AG08396 (cell line): ENCODE data around the gene CHAF1A.
A peak's percentile ranks its signal among the peaks of the same experiment; 100 is the strongest.

Source experiments
- DNase-seq: peaks from one replicate; pipeline ENCODE4 v3.0.0; 2012; ENCODE audit warnings: low spot score, mixed read lengths

The CHAF1A gene

DNA sequence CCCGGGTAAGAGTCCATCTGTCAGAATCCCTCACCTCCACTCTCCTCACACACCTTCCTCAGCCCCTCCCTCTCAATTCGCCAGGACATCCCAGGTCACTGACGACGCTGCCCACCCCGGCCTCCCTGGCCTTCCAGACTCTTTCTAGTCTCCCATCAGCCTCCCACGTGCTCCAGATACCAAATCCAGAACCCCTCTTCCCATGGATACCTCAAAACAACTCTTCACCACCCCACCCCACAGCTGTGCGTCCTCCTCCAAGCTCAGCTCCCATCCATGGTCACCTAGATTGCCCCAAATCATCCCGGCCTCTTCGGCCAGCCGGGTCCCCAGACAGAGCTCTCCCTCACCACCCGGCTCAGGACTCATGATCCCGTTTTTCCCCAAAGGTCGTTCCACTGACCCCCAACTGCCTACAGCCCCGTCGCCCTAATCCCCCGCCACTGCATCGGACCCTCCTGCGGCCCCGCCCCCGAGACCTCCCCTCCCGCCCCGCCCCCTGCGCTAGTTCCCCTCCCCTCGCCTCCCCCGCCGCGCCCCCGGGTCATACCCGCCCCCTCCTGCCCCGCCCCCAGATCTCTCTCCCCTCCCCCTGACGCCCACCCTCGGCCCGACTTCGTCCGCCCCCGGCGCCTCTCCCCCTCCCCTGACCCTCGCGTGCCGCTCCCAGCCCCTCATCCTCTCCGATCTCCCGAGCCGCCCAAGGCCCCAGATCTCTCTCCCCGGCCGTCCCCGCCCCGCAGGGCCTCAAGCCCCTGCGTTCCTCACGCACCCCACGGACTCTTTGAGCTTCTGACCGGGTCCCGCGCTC lies 54.6 kb downstream of the CHAF1A start:
- DNase-seq: peak; percentile 84

DNA sequence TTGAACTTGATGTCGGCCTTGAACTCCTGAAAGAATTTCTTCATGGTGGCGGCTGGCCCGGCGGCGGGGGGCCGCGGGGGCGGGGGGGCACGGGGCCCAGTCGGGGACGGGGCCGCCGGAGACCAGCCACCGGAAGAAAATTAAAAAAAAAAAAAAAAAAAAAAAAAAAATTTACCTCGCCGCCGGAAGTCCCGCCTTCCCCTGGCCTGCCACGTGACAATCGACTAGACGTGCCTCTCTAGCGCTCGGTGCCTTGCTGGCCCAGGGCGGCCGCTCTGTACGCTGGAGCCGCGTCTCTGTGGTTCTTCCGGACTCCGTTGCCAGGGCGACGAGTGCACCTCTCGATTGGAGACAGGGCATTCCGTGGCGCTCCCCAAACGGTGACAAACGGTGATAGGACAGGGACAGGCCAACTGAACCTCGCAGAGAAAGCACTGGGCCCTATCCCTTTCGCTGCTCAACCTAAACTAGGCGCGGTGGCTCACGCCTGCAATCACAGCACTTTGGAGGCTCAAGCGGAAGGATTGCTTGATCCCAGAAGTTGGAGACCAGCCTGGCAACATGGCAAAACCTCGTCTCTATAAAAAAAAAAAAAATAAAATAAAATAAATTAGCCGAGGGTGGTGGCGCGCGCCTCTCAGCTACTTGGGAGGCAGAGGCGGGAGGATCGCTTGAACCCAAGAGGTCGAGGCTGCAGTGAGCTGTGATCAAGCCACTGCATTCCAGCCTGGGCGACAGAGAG lies 55.4 kb downstream of the CHAF1A start, which contains the start of gene UBXN6:
Gene UBXN6 (minus strand): TSS at position 141 of the 742 bp plus-strand sequence. CDS start 97 bp downstream, at position 44.
- peak; percentile 97 for DNase-seq

DNA sequence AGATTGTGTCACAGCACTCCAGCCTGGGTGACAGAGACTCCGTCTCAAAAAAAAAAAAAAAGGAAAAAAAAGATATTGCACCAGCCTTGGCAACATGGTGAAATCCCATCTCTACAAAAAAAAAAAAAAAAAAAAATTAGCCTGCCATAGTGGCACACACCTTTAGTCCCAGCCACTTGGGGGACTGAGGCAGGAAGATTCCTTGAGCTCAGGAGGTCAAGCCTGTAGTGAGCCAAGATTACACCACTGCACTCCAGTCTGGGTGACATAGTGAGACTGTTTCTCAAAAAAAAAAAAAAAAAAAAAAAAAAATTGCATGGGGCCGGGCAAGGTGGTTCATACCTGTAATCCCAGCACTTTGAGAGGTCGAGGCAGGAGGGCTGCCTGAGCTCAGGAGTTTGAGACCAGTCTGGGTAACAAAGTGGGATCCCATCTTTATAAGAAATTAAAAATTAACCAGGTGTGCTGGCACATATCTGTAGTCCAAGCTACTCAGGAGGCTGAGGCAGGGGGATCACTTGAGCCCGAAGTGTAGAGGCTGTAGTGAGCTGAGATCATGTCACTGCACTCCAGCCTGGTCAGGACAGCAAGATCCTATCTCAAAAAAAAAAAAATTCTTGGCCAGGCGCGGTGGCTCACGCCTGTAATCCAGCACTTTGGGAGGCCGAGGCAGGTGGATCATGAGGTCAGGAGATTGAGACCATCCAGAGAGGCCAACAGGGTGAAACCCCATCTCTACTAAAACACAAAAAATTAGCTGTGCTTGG lies 62.6 kb downstream of the CHAF1A start:
- no peak for DNase-seq

DNA sequence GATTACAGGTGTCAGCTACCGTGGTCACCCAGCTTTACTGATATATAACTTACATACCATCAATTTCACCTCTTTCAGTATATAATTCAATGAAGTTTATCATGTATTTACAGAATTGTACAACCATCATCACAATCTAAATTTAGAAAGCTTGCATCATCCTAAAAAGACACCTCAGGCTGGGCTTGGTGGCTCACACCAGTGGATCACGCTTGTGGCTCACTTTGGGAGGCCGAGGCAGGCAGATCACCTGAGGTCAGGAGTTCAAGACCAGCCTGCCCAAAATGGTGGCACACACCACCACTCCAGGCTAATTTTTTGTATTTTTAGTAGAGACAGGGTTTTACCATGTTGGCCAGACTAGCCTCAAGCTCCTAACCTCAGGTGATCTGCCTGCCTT lies 65.4 kb downstream of the CHAF1A start:
- no peak for DNase-seq

DNA sequence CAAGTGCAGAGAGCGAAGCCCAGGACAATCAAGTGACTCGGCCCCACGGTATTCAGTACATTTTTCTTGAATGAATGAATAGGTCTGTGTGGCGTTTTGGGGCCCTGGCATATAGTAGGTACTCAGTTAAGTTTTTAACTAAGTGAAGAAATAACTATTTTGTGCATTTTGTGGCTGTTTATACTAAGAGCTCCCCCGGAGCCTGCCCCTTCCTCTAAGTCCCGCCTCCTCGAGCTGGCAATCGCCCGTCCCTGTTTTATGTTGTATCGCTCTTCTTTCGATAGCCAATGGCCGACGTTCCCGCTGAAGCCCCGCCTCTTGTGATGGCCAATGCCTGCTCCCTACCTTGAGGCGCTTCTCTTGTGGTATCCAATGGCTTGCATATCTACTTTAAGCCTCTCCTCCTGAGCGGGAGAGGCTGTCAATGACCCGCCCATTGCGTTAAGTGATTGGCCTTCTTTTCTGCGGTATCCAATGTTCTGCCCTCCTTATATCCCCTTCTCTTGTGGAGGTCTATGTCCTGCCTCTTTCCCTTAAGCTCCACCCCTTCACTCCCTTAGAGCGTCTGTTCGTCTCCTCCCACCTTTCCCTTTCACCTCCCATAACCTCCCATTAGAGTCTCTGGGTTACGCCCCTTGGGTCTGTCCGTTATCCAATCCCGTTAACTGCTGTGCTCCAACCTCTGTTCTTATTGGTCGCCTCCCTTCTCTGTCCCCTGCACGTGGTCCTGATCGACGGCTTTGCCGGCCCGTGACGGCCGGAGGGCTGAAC lies 69.1 kb downstream of the CHAF1A start:
- peak; percentile 99 for DNase-seq

DNA sequence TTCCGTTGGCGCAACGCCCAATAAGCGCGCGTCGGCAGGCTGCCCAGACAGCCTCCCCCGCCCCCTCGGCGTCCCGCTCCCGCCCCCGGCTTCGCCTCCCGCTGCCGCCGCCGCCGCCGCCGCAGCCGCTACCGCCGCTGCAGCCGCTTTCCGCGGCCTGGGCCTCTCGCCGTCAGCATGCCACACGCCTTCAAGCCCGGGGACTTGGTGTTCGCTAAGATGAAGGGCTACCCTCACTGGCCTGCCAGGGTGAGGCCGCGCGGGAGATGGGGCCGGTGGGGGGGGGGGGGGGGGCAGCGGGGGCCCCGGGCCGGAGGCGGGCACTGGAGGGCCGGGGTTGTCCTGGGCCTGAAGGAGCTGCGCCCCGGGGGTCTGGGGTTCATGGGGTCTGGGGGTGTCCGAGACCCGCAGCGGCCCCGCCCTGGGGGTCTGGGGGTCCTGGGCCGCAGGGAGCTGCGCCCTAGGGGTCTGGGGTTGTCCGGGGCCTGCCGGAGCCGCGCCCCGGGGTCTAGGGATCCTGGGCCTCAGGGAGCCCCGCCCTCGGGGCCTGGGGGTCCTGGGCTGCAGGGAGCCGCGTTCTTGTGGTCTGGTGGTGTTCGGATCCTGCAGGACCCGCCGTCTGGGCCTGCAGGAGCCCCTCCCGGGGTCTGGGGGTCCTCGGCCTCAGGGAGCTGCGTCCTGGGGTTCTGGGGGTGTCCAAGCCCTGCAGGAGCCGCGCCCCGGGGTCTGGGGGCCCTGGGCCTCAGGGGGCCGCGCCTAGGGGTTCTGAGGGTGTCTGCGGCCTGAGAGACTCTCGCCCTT lies 69.9 kb downstream of the CHAF1A start, which contains the start of gene HDGFL2:
Gene HDGFL2 (plus strand): TSS at position 124 of the 801 bp plus-strand sequence. CDS start 54 bp downstream, at position 178.
- DNase-seq: peak; percentile 23

DNA sequence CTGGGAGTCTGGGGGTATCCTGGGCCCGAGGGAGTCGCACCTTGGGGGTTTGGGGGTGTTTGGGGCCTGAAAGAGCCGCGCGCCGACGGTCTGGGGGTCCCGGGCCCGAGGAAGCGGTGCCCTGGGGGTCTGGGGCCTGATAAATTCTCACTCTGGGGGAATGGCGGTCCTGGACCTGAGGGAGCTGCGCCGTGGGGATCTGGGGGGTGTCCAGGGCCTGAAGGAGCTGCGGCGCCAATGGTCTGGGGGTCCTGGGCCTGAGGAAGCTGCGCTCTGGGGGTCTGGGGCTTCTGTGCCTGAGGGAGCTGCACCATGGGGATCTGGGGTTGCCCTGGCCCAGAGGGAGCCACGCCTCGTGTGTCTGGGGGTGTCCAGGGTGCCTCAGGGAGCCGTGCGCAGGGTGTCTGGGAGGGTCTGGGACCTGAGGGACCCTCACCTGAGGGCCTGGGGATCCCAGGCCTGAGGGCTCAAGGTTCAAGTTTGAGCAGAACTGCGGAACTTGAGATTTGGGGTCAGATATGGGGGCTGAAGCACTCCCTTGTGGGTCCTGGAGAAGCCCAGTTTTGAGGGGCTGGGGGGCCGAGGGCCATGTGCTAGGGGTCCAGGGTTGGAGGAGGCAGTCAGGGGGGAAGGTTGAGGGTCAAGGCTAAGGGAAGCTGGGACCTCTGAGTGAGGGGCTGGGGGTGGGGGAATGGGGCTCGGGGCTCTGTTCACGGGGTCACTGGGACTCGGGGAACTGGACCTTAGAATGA lies 70.7 kb downstream of the CHAF1A start:
- peak; percentile 14 for DNase-seq

DNA sequence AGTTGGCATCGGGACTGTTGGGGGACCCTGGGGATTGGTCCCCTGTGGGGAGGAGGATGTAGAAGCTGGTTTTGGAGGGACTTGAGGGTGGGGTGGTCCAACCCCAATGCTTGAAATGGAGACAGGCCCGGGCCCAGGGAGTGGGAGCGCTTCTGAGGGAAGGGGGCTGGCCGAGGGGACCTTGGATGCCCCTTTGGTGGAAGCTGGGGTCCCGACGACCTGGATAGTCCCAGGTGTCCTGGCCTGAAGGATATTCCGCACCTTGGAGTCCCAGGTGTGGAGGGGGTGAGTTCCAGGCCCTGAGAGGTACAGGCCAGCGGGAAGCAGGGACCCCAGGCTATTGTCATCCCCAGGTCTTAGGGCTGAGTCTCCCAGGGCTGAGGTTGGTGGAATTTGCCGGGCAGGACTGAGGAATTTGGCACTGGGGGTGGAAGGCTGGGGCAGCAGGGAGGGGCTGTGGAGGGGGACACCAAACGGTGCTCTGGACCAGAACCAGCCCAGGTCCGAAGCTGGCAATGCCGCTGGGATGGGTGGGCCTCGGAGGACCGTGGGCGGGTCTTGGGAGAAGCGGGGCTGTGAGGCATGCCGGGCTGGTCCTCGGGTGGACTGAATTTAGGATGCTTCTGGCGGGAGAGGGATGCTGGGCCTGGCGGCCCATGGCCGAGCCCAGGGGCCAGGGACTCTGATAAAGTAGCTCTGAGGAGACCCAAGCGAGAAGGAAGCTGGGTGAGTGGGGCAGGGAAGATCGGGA lies 71.5 kb downstream of the CHAF1A start:
- DNase-seq: no peak

DNA sequence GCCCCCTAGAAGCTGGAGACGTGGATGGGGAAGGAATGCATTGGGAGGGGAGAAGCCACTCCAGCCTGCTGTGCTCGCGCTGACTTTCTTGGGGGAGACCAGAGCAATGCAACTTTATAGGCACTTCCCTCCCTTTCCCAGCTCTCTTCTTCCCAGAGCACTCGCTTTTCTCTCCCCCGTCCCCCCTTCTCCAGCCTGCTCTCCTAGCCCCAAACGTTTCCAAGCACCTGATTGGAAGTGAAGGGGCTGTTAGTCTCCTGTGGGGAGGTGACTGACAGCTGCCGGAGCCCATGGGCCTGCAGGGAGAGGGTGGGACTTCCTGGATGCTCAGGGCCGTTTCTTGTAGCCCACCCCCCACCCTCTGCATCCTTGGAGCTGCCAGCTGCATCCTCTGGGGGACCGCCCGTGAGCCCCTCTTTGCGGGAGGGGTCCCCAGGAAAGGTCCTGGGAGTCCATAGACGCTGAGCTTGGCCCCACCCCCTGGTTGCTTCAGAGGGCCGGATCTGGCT lies 72.1 kb downstream of the CHAF1A start:
- peak; percentile 84 for DNase-seq

DNA sequence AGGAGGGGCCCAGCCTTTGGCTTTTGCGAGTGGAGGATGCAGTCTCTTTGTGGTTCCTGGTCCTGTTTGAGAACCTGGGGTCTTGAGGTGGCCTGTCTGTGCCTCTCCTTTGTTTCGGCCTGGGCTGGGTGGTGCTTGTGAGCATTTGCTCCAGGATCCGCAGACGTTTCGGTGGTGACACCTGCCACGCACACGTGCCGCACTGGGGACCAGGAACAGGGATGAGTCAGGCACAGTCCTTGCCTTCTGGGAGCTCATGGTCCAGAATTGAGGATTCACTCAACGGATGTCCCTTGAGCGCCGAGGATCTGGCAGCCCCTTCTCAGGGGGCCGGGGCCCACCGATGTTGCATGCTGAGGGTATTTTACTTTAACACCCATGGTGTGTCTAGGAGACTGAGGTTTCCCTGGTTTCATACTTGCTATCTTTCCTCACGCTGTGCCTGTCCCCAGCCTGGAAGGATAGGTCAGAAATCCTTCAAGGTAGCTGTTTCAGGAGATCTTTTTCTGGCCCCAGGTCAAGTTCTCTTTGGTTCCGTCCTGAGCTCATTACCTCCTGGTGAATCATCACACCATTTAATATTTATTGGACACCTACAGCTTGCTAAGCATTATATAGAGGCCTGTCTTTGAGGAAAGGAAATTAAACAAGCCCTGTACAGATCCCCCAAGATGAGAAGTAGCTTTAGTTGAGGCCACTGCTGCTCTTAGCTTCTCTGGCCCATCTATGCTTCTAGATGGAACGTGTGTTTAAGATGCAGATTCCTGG lies 74.8 kb downstream of the CHAF1A start:
- no peak for DNase-seq

DNA sequence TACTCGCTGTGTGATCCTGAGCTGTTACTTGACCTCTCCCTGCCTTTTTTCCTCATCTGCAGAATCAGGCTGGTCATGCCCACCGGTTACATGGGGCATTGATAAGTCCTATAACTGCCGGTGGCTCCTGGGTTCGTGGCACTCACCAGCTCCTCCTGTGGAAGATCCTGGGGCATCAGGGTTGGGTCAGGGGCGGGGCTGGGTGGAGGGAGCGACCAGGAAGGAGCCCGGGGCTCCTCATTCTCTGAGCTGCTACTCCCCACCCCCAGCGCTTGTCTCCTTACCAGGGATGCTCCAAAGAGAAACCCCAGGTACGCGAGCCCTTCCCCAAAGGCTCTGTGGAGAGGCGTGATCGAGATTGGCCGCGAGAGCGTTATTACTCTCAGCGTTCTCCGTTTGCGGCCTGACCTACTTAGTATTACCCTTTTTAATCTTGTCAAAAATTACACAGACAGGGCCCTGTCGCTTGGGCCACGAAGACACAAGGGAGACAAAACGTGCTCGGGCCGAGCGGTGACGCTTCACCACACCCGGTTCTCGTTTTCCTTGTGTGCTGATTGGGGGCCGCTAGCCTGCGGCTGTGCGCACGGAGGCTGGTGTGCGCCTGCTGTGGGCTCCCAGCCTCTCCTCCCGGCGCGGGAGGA lies 80.4 kb downstream of the CHAF1A start:
- no peak for DNase-seq

DNA sequence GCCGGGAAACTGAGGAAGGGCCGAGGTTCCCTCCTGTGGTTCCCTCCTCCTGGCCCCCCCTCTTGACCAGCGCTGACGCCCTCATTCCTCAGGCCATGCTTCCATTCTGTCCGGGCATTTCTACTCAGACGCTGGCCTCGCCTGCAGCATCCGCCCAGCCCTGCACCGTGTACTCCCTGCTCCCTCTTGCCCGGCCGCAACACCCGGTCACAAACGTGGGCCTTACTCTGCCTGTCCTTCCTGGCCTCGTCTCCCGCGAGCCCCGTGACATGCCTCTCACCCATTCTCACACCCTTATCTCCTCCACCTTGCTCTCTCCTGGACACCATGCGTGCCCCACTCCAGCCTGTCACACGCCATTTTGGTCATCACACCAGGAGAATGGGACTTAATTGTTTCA lies 80.9 kb downstream of the CHAF1A start:
- DNase-seq: no peak

DNA sequence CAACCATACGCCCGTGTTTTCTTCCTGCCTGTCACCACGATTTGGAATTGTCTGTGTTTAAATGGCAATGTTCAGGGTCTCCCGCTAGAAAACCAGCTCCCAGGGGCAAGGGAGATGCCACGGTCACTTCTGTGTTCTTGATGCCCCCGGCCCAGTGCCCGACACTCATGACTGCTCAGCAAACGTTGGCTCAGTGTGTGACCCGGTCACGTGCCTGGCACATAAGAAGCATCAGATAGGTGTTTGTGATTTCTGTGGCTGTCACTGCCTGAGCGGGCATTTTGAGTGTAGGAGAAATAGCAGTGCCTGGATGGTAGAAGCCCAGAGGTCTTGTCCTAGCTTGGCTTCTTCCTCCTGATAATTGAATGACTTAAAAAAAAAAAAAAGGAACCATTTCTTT lies 85.1 kb downstream of the CHAF1A start:
- DNase-seq: no peak

DNA sequence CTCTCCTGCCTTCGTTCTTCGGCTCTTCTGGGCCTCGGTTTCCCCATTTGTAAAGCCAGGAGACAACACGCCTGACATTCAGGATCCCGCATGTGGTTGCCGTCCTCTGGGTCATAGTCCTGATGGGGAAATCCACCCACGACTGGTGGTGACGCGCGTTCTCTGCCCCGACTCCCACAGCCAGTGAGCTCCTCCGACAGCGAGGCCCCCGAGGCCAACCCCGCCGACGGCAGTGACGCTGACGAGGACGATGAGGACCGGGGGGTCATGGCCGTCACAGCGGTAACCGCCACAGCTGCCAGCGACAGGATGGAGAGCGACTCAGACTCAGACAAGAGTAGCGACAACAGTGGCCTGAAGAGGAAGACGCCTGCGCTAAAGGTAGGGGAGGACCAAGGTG lies 86.1 kb downstream of the CHAF1A start:
- DNase-seq: no peak

DNA sequence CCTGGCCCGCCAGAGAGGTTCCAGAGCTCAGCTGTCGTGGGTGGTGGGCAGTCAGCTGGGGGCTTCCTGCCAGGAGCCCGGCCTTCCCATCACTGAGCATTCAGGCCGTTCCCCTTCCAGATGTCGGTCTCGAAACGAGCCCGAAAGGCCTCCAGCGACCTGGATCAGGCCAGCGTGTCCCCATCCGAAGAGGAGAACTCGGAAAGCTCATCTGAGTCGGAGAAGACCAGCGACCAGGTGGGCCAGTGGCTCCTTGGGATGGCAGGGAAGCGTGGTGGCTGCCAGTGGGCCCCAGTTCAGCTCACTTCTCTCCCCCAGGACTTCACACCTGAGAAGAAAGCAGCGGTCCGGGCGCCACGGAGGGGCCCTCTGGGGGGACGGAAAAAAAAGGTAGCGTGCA lies 89.0 kb downstream of the CHAF1A start:
- DNase-seq: no peak

DNA sequence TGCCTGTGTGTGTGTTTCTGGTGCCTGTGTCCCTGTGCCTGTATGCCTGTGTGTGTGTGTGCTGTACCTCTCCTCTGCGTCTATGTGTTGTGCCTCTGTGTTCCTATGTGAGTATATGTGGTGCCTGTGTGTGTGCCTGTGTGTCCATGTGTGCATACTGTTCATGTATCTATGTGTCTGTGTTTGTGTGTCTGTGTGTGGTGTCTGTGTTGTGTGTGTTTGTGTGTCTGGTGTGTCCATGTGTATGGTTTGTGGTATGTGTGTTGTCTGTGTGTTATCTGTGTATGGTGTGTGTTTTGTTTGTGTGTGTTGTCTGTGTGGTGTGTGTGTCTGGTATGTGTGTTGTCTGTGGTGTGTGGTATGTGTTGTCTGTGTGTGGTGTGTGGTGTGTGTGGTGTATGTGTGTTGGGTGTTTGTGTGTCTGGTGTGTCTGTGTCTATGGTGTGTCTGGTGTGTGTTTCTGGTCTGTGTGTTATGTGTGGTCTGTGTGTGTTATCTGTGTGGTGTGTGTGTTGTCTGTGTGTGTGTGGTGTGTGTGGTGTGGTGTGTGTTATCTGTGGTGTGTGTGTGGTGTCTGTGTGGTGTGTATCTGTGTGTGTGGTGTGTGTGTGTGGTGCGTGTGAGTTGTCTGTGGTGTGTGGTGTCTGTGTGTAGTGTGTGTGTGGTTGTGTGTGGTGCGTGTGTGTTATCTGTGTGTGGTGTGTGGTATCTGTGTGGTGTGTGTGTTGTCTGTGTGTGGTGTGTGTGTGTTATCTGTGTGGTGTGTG lies 90.1 kb downstream of the CHAF1A start:
- no peak for DNase-seq
